HG03571 (cell line): Measurements from ENCODE around the gene CDHR2.

Source experiments
- ATAC-seq: cut with Tn5 transposase; IDR thresholded peaks from one replicate; pipeline ENCODE4 v1.9.1; 2021; ENCODE audit not compliant: unreplicated experiment

Gene CDHR2

GRCh38 chr5:176548967-176549444, at the start of gene CDHR2:
TSS of gene CDHR2 (plus strand) at chr5:176549342. CDS start at chr5:176565353, 16,011 bp downstream.
- no peak for ATAC-seq

GRCh38 chr5:176500511-176500910, 48.6 kb upstream of the CDHR2 start:
- no peak for ATAC-seq

GRCh38 chr5:176501333-176501732, 47.8 kb upstream of the CDHR2 start:
- ATAC-seq = no peak

- no peak for ATAC-seq
Observed at GRCh38 chr5:176503496-176503895, 45.6 kb upstream of the CDHR2 start.

- ATAC-seq = no peak
Observed at GRCh38 chr5:176507911-176508310, 41.2 kb upstream of the CDHR2 start.

- ATAC-seq = no peak
Observed at GRCh38 chr5:176508603-176509002, 40.5 kb upstream of the CDHR2 start.

GRCh38 chr5:176513788-176514187, 35.4 kb upstream of the CDHR2 start:
- no peak for ATAC-seq

GRCh38 chr5:176514244-176514950, 34.7 kb upstream of the CDHR2 start:
- no peak for ATAC-seq

- ATAC-seq = no peak
Observed at GRCh38 chr5:176515396-176515795, 33.7 kb upstream of the CDHR2 start.

- ATAC-seq = no peak
Observed at GRCh38 chr5:176517053-176517661, 32.0 kb upstream of the CDHR2 start.

- ATAC-seq = no peak
Observed at GRCh38 chr5:176519810-176520720, 29.1 kb upstream of the CDHR2 start.

GRCh38 chr5:176521286-176521685, 27.9 kb upstream of the CDHR2 start:
- ATAC-seq = no peak

- no peak for ATAC-seq
Observed at GRCh38 chr5:176521699-176522263, 27.4 kb upstream of the CDHR2 start.

GRCh38 chr5:176524138-176524537, 25.0 kb upstream of the CDHR2 start:
- ATAC-seq = no peak

- no peak for ATAC-seq
Observed at GRCh38 chr5:176524987-176525386, 24.2 kb upstream of the CDHR2 start.

GRCh38 chr5:176525677-176526076, 23.5 kb upstream of the CDHR2 start:
- ATAC-seq = no peak

- ATAC-seq = no peak
Observed at GRCh38 chr5:176526462-176526861, 22.7 kb upstream of the CDHR2 start.

GRCh38 chr5:176527246-176528222, 21.6 kb upstream of the CDHR2 start:
- no peak for ATAC-seq

GRCh38 chr5:176528301-176528700, 20.8 kb upstream of the CDHR2 start:
- ATAC-seq = no peak

- ATAC-seq = no peak
Observed at GRCh38 chr5:176528761-176529115, 20.4 kb upstream of the CDHR2 start.
